GM23338 (cell line): Measurements from ENCODE around the gene DNAH17. TPM values are rescaled to one million over a fixed set of nuclear protein-coding genes. Genes with fewer than 3 reads are reported as not detected.

Experiments used
- ATAC-seq: fragments of 200-7000 bp; cut with Tn5 transposase; 3 replicates; pipeline ENCODE4 v1.9.1; 2020
- DNase-seq: peaks from one replicate; pipeline ENCODE4 v3.0.0-alpha.2; 2015; ENCODE audit warnings: low spot score
- H2AFZ ChIP-seq: fragments of 200-600 bp; sonication (generic); 2 replicates; pipeline ENCODE4 v1.8.0; 2016; ENCODE audit warnings: antibody characterized with exemption, mild to moderate bottlenecking, moderate library complexity
- H3F3A ChIP-seq: fragments of 200-600 bp; sonication (generic); replicated peaks from 2 replicates; pipeline ENCODE4 v1.8.0; 2017; ENCODE audit warnings: antibody characterized with exemption, mixed run types, low read depth
- H3K27ac ChIP-seq: fragments of 200-600 bp; sonication (generic); 2 replicates; pipeline ENCODE4 v1.6.1; 2016; ENCODE audit warnings: low read depth
- H3K27me3 ChIP-seq: fragments of 200-600 bp; sonication (generic); 2 replicates; pipeline ENCODE4 v1.8.0; 2016; ENCODE audit warnings: mild to moderate bottlenecking, mixed run types, moderate library complexity; ENCODE audit not compliant: insufficient read depth
- H3K36me3 ChIP-seq: fragments of 200-600 bp; sonication (generic); 2 replicates; pipeline ENCODE4 v1.8.0; 2016; ENCODE audit warnings: mild to moderate bottlenecking; ENCODE audit not compliant: insufficient read depth
- H3K4me1 ChIP-seq: fragments of 200-600 bp; sonication (generic); 2 replicates; pipeline ENCODE4 v1.8.0; 2016; ENCODE audit warnings: mild to moderate bottlenecking, moderate library complexity; ENCODE audit not compliant: insufficient read depth
- H3K4me2 ChIP-seq: fragments of 200-600 bp; sonication (generic); 2 replicates; pipeline ENCODE4 v1.7.1; 2017; ENCODE audit warnings: mixed run types
- H3K4me3 ChIP-seq: fragments of 200-600 bp; sonication (generic); 2 replicates; pipeline ENCODE4 v1.6.1; 2016; ENCODE audit warnings: mixed run types
- H3K79me2 ChIP-seq: fragments of 200-600 bp; sonication (generic); replicated peaks from 2 replicates; pipeline ENCODE4 v1.8.0; 2017; ENCODE audit warnings: mild to moderate bottlenecking; ENCODE audit not compliant: insufficient read depth
- H3K9me2 ChIP-seq: fragments of 200-600 bp; sonication (generic); 2 replicates; pipeline ENCODE4 v1.8.0; 2017; ENCODE audit not compliant: insufficient read depth
- H4K20me1 ChIP-seq: fragments of 200-600 bp; sonication (generic); replicated peaks from 2 replicates; pipeline ENCODE4 v1.8.0; 2017; ENCODE audit warnings: mild to moderate bottlenecking; ENCODE audit not compliant: insufficient read depth
- H3K27ac Mint-ChIP-seq: 2 replicates; pipeline ENCODE4 v1.8.0; 2020; ENCODE audit warnings: inconsistent platforms, mild to moderate bottlenecking, moderate library complexity, mixed read lengths
- H3K27me3 Mint-ChIP-seq: 3 replicates; pipeline ENCODE4 v1.8.0; 2022; ENCODE audit warnings: low read depth, mild to moderate bottlenecking, moderate library complexity, mixed read lengths, inconsistent platforms; ENCODE audit not compliant: insufficient read depth, poor library complexity
- H3K36me3 Mint-ChIP-seq: 3 replicates; pipeline ENCODE4 v1.8.0; 2021; ENCODE audit warnings: low read depth, mild to moderate bottlenecking, inconsistent platforms, moderate library complexity, mixed read lengths
- H3K4me1 Mint-ChIP-seq: 3 replicates; pipeline ENCODE4 v1.8.0; 2020; ENCODE audit warnings: mild to moderate bottlenecking, inconsistent platforms, mixed read lengths
- H3K4me3 Mint-ChIP-seq: 3 replicates; pipeline ENCODE4 v1.8.0; 2021; ENCODE audit warnings: moderate library complexity, mild to moderate bottlenecking, inconsistent platforms, mixed read lengths
- H3K9me3 Mint-ChIP-seq: 3 replicates; pipeline ENCODE4 v1.8.0; 2020; ENCODE audit warnings: moderate library complexity, mild to moderate bottlenecking, inconsistent platforms, mixed read lengths
- CREB1 ChIP-seq: fragments of 250-450 bp; sonication (Bioruptor Pico); IDR thresholded peaks from 2 replicates; pipeline ENCODE4 v1.5.0; 2020; ENCODE audit warnings: low read depth, mild to moderate bottlenecking, moderate library complexity
- EZH2 ChIP-seq: fragments of 200-600 bp; sonication (generic); IDR thresholded peaks from one replicate; pipeline ENCODE4 v1.8.0; 2017; ENCODE audit warnings: antibody characterized with exemption, mild to moderate bottlenecking, low read depth; ENCODE audit not compliant: unreplicated experiment
- EZH2phosphoT487 ChIP-seq: fragments of 200-600 bp; sonication (generic); IDR thresholded peaks from one replicate; pipeline ENCODE4 v1.8.1; 2018; ENCODE audit warnings: antibody characterized with exemption; ENCODE audit not compliant: unreplicated experiment
- JUNB ChIP-seq: IDR thresholded peaks from one replicate; pipeline ENCODE4 v1.6.1; 2016; ENCODE audit warnings: antibody characterized with exemption; ENCODE audit not compliant: unreplicated experiment
- NANOG ChIP-seq: IDR thresholded peaks from 2 replicates; pipeline ENCODE4 v1.6.1; 2016; ENCODE audit warnings: antibody characterized with exemption, borderline replicate concordance
- POLR2AphosphoS5 ChIP-seq: IDR thresholded peaks from 2 replicates; pipeline ENCODE4 v1.6.1; 2016; ENCODE audit warnings: antibody characterized with exemption, low read depth
- STAT1 ChIP-seq: IDR thresholded peaks from one replicate; pipeline ENCODE4 v1.6.1; 2016; ENCODE audit warnings: antibody characterized with exemption; ENCODE audit not compliant: unreplicated experiment
- ZNF114 ChIP-seq: fragments of 250-450 bp; sonication (Bioruptor Pico); IDR thresholded peaks from 2 replicates; pipeline ENCODE4 v1.5.0; 2020; ENCODE audit warnings: mild to moderate bottlenecking, moderate library complexity
- ZNF331 ChIP-seq: fragments of 250-450 bp; sonication (Bioruptor Pico); IDR thresholded peaks from 2 replicates; pipeline ENCODE4 v1.5.0; 2020; ENCODE audit warnings: low read depth, mild to moderate bottlenecking, moderate library complexity
- polyA plus RNA-seq: library from polyadenylated mRNA; unstranded; fragments of >200 nt; fragmentation: Nextera tagmentation; extraction: Ambion mirVana; gene quantifications from 2 replicates; pipeline ENCODE4 v1.2.1, GENCODE V29; 2016
- total RNA-seq: library from RNA; depleted of rRNA; stranded (reverse); fragments of >200 nt; shearing (Covaris generic); gene quantifications from 2 replicates; pipeline ENCODE4 v1.2.3, GENCODE V29; 2014
- TF ChIP-seq, protein P1 (sequence below): fragments of 250-450 bp; sonication (Bioruptor Pico); IDR thresholded peaks from 2 replicates; pipeline ENCODE4 v1.5.0; 2020; ENCODE audit warnings: mild to moderate bottlenecking, moderate library complexity
- TF ChIP-seq, protein P2 (sequence below), 2 experiments: fragments of 200-600 bp in 1 of 2; sonication (generic) in 1 of 2; conservative IDR thresholded peaks; 2 replicates each; pipeline versions ENCODE4 v1.5.1 to v1.6.1; 2016 to 2017; ENCODE audit warnings: antibody characterized with exemption in 2 of 2, low read depth in 2 of 2, mild to moderate bottlenecking in 2 of 2, moderate library complexity in 1 of 2
- TF ChIP-seq, protein P3 (sequence below): IDR thresholded peaks from one replicate; pipeline ENCODE4 v1.6.1; 2018; ENCODE audit warnings: antibody characterized with exemption; ENCODE audit not compliant: unreplicated experiment
- TF ChIP-seq, protein P4 (sequence below): IDR thresholded peaks from 2 replicates; pipeline ENCODE4 v1.6.1; 2016; ENCODE audit warnings: antibody characterized with exemption

DNAH17 gene
- total and polyA plus RNA-seq, 2 experiments from 2014 or later = 0.59 to 2.0 TPM

DNA sequence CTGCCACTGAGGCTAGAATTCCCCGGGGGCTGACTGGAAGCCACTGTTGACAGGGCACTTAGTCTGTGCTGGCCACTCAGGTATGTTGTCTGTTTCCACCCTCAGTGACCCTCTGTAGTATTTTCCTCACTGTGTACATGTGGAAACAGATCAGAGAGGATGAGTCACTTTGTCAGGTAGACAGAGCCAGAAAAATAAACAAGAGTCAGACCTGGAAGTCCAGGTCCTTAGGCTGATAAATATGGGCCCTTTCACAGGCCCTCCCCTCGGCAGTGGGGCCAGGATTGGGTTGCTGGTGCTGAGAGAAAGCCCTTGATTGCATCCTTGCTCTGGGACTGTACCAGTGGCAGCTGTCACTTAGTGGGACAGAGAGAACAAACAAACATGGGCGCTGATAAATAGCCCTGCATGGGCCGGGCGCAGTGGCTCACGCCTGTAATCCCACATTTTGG lies 177.5 kb downstream of the DNAH17 start:
- Mint-ChIP-seq H3K4me3 (no peak overlapping the region), H3K36me3 (peaks cover 89% of the 10 kb centered on the region), H3K27me3 (peaks cover 8% of the 10 kb centered on the region), H3K9me3 (no peaks in the 10 kb centered on the region), H3K4me1 (no peaks in the 10 kb centered on the region; the same call in 2 of the 3 replicates), H3K27ac (no peak overlapping the region)
- Histone ChIP-seq H3K27ac (no peak overlapping the region), H3K4me3 (no peak overlapping the region), H2AFZ (no peak overlapping the region), H3F3A (0 out of 2 replicates have a peak, but pooled peaks cover 2% of the 10 kb centered on the region), H3K36me3 (peaks cover 31% of the 10 kb centered on the region), H3K9me2 (no peaks in the 10 kb centered on the region), H3K4me1 (no peaks in the 10 kb centered on the region), H4K20me1 (peaks cover 22% of the 10 kb centered on the region), H3K79me2 (peaks cover 40% of the 10 kb centered on the region), H3K4me2 (no peak overlapping the region), H3K27me3 (no peaks in the 10 kb centered on the region)
- ATAC-seq = no peak
- TF ChIP-seq ZNF331 (CRISPR knock-in tag) = no peak
- TF ChIP-seq STAT1 = no peak
- no peak for TF ChIP-seq EZH2
- TF ChIP-seq, protein P1, sequence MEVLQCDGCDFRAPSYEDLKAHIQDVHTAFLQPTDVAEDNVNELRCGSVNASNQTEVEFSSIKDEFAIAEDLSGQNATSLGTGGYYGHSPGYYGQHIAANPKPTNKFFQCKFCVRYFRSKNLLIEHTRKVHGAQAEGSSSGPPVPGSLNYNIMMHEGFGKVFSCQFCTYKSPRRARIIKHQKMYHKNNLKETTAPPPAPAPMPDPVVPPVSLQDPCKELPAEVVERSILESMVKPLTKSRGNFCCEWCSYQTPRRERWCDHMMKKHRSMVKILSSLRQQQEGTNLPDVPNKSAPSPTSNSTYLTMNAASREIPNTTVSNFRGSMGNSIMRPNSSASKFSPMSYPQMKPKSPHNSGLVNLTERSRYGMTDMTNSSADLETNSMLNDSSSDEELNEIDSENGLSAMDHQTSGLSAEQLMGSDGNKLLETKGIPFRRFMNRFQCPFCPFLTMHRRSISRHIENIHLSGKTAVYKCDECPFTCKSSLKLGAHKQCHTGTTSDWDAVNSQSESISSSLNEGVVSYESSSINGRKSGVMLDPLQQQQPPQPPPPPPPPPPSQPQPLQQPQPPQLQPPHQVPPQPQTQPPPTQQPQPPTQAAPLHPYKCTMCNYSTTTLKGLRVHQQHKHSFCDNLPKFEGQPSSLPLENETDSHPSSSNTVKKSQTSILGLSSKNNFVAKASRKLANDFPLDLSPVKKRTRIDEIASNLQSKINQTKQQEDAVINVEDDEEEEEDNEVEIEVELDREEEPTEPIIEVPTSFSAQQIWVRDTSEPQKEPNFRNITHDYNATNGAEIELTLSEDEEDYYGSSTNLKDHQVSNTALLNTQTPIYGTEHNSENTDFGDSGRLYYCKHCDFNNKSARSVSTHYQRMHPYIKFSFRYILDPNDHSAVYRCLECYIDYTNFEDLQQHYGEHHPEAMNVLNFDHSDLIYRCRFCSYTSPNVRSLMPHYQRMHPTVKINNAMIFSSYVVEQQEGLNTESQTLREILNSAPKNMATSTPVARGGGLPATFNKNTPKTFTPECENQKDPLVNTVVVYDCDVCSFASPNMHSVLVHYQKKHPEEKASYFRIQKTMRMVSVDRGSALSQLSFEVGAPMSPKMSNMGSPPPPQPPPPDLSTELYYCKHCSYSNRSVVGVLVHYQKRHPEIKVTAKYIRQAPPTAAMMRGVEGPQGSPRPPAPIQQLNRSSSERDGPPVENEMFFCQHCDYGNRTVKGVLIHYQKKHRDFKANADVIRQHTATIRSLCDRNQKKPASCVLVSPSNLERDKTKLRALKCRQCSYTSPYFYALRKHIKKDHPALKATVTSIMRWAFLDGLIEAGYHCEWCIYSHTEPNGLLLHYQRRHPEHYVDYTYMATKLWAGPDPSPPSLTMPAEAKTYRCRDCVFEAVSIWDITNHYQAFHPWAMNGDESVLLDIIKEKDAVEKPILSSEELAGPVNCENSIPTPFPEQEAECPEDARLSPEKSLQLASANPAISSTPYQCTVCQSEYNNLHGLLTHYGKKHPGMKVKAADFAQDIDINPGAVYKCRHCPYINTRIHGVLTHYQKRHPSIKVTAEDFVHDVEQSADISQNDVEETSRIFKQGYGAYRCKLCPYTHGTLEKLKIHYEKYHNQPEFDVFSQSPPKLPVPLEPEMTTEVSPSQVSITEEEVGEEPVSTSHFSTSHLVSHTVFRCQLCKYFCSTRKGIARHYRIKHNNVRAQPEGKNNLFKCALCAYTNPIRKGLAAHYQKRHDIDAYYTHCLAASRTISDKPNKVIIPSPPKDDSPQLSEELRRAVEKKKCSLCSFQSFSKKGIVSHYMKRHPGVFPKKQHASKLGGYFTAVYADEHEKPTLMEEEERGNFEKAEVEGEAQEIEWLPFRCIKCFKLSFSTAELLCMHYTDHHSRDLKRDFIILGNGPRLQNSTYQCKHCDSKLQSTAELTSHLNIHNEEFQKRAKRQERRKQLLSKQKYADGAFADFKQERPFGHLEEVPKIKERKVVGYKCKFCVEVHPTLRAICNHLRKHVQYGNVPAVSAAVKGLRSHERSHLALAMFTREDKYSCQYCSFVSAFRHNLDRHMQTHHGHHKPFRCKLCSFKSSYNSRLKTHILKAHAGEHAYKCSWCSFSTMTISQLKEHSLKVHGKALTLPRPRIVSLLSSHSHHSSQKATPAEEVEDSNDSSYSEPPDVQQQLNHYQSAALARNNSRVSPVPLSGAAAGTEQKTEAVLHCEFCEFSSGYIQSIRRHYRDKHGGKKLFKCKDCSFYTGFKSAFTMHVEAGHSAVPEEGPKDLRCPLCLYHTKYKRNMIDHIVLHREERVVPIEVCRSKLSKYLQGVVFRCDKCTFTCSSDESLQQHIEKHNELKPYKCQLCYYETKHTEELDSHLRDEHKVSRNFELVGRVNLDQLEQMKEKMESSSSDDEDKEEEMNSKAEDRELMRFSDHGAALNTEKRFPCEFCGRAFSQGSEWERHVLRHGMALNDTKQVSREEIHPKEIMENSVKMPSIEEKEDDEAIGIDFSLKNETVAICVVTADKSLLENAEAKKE (CRISPR knock-in tag) = no peak
- TF ChIP-seq ZNF114 (CRISPR knock-in tag) = no peak
- TF ChIP-seq, protein P2, sequence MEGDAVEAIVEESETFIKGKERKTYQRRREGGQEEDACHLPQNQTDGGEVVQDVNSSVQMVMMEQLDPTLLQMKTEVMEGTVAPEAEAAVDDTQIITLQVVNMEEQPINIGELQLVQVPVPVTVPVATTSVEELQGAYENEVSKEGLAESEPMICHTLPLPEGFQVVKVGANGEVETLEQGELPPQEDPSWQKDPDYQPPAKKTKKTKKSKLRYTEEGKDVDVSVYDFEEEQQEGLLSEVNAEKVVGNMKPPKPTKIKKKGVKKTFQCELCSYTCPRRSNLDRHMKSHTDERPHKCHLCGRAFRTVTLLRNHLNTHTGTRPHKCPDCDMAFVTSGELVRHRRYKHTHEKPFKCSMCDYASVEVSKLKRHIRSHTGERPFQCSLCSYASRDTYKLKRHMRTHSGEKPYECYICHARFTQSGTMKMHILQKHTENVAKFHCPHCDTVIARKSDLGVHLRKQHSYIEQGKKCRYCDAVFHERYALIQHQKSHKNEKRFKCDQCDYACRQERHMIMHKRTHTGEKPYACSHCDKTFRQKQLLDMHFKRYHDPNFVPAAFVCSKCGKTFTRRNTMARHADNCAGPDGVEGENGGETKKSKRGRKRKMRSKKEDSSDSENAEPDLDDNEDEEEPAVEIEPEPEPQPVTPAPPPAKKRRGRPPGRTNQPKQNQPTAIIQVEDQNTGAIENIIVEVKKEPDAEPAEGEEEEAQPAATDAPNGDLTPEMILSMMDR (conservative IDR thresholded peaks at IDR 0.05; ENCODE audit: low read depth in 2 of 2) = no peak
- TF ChIP-seq, protein P3, sequence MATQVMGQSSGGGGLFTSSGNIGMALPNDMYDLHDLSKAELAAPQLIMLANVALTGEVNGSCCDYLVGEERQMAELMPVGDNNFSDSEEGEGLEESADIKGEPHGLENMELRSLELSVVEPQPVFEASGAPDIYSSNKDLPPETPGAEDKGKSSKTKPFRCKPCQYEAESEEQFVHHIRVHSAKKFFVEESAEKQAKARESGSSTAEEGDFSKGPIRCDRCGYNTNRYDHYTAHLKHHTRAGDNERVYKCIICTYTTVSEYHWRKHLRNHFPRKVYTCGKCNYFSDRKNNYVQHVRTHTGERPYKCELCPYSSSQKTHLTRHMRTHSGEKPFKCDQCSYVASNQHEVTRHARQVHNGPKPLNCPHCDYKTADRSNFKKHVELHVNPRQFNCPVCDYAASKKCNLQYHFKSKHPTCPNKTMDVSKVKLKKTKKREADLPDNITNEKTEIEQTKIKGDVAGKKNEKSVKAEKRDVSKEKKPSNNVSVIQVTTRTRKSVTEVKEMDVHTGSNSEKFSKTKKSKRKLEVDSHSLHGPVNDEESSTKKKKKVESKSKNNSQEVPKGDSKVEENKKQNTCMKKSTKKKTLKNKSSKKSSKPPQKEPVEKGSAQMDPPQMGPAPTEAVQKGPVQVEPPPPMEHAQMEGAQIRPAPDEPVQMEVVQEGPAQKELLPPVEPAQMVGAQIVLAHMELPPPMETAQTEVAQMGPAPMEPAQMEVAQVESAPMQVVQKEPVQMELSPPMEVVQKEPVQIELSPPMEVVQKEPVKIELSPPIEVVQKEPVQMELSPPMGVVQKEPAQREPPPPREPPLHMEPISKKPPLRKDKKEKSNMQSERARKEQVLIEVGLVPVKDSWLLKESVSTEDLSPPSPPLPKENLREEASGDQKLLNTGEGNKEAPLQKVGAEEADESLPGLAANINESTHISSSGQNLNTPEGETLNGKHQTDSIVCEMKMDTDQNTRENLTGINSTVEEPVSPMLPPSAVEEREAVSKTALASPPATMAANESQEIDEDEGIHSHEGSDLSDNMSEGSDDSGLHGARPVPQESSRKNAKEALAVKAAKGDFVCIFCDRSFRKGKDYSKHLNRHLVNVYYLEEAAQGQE = no peak
- TF ChIP-seq NANOG = no peak
- no peak for TF ChIP-seq JUNB
- TF ChIP-seq, protein P4, sequence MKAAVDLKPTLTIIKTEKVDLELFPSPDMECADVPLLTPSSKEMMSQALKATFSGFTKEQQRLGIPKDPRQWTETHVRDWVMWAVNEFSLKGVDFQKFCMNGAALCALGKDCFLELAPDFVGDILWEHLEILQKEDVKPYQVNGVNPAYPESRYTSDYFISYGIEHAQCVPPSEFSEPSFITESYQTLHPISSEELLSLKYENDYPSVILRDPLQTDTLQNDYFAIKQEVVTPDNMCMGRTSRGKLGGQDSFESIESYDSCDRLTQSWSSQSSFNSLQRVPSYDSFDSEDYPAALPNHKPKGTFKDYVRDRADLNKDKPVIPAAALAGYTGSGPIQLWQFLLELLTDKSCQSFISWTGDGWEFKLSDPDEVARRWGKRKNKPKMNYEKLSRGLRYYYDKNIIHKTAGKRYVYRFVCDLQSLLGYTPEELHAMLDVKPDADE = no peak
- no peak for TF ChIP-seq EZH2phosphoT487
- no peak for TF ChIP-seq CREB1 (CRISPR knock-in tag)
- TF ChIP-seq POLR2AphosphoS5 = no peak
- DNase-seq = no peak
